HG02938 (cell line): Measurements from ENCODE around the gene GNPNAT1.

Experiments used
- ATAC-seq: cut with Tn5 transposase; IDR thresholded peaks from one replicate; pipeline ENCODE4 v1.9.1; 2021; ENCODE audit warnings: mild to moderate bottlenecking, moderate library complexity; ENCODE audit not compliant: unreplicated experiment

The GNPNAT1 gene

DNA sequence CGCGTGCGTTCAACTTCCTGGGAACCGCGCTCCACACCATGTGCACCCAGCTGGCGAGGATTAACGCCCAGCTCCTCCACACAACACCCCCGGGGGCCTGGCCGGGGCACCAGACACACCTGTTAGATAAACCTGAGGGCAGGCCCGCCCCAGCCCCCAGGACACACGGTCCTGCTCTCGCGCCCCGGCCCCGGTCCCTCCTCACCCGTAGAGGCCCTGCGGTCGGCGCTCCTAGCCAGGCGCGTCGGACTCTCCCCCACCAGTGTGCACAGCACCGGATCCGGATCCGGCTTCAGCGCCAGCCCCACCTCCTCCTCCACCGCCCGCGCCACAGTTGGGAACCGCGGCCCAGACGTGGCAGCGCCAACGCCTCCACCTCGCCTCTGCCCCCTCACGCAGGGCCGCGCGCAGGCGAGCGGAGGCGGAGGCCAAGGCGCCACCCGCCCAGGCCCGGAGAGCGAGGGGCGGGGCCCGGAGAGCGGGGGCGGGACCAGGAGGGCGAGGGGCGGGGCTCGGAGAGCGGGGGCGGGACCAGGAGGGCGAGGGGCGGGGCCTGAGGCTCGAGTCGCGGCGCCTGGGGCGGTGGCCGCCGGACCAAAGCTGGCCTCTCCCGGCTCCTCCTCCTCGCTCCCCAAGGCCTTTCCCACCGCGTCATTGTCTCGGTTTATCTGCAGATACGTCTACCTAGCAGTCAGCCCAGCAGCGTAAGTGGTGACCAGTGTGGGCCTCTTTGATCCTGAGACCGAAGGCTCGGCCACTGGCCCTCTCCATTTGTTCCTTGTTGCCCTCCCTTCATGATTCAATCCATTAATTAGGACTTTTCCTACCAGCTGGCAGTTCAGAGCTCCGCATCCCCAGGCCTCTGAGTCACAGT is at the start of gene GNPNAT1:
TSS of gene GNPNAT1 (minus strand) at position 385 of the 874 bp plus-strand sequence. CDS start 6,957 bp downstream, outside the sequence.
- ATAC-seq: peak; percentile 74

DNA sequence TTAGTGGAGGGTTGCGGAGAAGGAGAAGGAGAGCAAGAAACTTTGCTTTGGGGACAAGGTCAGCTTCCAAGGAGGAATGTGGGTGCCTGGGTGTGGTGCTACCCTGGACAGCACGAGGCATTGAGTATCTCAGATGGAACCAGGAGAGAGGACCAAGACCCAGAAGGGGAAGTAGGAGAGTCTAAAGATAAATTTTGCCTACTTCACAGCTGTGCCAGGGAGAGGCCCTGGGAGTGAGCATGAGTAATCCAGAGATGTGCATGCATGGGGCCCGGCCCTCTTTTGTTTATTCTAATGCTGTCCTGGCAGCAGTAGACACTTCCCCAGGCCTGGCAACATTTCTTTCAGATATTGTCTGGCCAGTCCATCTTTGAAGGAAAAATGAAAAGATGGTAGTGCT is 49.5 kb upstream of the GNPNAT1 start:
- no peak for ATAC-seq

DNA sequence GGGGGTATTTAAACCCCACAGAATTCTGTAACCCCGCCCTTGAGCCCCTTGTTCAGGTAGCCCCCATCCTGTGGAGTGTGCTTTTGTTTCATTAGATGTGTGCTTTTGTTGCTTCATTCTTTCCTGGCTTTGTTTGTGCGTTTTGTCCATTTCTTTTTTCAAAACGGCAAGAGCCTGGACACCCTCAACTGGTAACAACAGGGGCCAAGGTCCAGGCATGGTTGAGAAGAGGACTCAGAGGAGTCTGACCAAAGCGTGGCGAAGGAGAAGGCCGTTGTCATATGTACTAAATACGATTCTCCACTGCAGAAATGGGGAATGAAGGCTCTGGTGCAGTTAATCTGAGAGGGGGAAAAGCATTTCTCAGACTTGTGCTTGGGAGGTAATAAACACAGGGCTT is 46.0 kb upstream of the GNPNAT1 start:
- no peak for ATAC-seq

DNA sequence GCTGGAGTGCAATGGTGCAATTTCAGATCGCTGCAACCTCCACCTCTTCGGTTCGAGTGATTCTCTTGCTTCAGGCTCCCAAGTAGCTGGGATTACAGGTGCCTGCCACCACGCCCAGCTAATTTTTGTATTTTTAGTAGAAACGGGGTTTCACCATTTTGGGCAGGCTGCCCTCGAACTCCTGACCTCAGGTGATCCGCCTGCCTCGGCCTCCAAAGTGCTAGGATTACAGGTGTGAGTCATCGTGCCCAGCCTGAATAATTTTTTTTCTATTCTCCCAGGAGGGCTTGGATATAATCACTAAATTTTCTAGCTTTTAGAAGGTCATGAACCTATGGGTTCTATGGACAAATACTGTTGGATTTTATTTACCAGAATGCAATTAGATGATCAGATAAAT is 44.7 kb upstream of the GNPNAT1 start:
- ATAC-seq: no peak

DNA sequence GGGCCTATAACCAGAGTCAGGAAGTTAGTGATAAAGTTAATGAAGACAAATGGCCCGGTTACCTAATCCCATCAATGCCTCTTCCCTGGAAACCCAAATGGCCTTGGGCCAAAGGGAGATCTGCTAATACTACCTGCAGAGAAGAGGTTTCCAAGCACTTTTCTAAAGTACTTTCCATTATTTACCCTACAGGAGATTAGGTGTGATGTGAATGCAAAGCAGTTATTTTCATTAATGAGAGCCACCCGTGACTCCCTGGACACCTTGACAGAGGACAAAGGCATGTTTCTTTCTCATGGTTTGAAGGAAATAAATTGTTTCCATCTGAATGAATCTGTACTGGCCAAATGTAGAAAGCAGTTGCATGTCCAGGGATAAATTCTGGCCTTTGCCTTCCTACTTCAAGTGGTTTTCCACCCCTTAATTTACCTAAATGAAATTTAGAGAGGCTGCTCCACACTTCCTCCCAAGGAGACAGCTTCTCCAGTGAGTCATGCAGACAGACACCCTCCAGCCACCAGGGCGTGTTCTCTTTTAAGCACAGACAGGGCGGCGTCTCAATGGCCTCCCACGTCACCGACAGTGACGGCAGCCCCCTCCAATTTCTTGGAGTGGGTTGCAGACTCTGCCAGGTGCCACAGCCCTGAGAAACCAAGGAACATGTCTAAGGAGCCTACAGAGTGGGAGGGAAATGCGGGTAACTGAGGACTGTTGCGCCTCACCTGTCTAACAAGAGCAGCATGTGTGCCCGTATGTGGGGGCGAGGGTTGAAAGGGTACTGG is 43.9 kb upstream of the GNPNAT1 start:
- no peak for ATAC-seq

DNA sequence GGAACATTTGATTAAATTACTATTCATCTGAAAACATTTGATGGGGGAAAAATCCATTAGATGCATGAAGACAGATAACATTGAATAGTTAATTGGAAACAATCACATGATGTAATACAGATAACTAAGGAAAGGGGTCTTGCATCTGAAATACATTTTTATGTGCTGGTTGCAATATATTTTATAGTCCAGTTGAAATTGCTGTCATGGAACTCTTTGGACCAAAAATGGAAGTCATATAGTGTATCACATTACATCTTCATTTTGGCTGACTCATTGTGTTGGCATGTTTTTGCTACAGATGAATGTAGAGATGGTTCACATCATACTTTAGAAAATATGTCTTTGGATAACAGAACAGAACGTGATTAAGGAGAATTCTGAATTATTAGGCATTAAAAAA is 43.0 kb upstream of the GNPNAT1 start:
- ATAC-seq: no peak

DNA sequence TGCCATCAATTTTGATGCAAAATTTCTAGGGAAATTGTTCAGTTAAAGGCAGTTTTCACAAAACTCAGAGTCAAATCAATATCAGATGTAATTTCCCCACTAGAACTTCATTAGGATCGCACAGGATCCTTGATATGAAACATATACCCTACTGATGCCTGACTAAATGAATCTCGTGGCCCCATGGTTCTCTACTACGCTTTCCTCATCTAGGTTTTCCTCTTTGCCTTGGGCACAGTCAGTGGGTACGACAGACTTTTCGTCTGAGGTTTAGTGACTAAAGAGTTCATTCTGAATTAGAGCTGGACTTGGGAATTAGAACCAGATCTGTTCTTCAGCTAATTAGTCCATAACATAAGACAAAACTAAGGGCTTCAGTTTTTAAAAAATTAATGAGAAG is 42.5 kb upstream of the GNPNAT1 start:
- ATAC-seq: no peak

DNA sequence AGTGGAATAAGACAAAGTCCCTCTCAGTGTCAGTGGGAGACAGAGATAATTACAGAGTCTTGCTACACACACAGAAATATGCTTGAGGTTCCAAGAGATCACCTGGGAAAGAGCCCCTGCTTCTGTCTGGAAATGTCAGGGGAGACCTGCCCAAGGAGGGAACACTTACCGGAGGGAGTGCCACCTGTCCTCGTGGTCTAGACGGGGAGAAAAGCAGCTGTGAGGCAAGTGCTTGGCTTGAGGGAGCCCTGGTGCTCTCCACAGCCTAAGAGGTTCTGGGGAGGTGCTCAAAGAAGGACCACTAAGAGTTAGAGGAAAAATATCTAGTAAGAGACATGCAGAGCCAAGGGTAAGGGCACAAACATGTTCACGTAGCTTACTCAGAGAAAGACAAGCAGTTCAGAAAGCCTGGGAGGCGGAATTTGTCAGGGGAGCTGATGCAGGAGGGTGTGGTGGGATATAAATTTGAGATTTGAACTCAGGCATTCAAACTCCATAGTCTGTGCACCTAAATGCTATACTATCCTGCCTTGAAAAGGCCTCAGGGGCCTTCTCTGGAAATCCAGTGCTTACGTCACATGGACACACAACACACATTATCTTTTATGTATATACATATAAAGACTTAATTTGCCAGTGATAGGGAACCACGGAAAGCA is 38.2 kb upstream of the GNPNAT1 start:
- no peak for ATAC-seq

DNA sequence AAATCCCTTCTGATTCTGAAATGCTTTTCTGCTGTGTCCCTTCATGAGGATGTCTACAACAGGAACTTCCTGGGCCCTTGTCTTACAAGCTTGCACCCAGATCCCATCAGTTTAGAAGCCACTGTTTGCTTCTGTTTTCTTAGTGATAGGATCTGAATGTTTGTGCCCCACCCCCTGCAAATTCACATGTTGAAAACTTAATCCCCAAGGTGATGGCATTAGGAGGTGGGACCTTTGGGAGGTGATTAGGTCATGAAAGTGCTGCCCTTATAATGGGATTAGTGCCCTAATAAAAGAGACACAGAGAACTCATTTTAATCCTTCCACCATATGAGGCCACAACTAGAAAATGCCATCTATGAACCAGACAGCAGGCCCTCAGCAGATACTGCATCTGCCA is 36.0 kb upstream of the GNPNAT1 start:
- no peak for ATAC-seq

DNA sequence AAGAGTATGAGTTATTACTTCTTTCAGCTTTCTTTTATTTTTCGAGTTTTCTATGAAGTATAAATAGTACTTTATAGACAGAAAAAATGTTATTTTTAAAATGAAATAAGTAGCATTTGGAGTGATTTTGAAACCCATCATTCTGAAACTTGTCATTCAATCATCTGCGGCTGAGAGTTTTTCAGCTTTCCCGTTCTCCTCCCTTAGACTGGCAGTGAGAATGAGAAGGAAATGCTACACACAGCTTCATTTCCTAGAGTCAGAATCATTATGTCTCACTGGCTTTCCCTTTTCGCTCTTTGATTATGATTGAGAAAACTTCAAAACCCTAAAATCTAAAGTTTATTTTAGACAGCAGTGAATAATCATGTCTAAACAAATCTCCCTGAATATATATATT is 33.7 kb upstream of the GNPNAT1 start:
- ATAC-seq: no peak

DNA sequence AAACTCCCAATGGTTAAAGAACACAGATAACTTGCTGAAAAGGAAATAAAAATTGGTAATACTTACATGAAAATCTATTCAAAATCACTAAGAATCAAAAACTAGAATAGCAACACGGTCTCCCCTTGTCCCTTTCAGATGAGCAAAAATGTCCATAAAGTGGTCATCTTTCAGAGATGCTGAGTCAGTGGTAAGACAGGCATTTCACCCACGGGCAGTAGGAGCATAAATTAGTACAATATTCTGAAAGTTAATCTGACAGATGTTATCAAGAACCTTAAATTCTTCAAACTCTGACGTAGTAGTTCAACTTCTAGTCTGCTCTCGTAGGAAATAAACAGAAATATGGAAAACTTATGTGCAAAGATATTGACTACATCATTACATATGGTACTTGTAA is 33.1 kb upstream of the GNPNAT1 start:
- no peak for ATAC-seq

DNA sequence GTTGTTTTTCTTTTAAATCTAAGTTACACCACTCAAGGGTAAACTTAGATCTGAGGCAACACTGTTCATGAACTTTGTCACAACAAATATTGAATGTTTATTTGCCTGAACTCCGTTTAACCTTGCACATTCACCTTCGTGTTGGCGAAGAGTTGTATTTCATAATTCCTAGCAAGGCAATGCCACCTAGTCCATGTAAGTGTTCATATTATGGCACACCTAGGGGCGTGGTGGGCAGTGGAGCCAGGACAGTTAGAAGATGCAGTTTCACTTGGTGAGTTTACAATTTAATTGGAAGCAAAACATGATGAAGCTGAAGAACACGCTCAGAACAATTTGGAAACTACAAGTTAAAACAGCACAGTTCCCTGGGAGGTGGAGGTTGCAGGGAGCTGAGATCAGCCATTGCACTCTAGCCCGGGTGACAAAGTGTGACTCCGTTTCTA is 30.4 kb upstream of the GNPNAT1 start:
- ATAC-seq: no peak

DNA sequence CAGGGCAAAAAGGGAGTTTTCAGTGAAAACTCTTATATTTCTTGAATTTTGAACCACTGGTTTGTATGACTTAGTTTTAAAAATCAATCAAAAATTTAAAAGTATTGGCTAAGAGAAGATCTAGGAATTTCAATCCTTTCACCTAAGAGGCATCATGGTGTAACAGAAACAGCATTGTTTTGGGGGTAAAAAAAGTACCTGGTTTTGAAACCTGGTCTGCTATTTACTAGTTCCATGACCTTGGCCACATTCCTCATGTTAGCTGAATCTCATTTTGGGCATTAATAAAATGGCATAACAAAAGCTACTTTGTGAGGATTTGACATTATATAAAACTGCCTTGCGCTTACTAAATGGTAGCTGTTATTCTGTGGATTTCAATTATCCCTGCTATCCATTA is 16.7 kb upstream of the GNPNAT1 start:
- ATAC-seq: no peak

DNA sequence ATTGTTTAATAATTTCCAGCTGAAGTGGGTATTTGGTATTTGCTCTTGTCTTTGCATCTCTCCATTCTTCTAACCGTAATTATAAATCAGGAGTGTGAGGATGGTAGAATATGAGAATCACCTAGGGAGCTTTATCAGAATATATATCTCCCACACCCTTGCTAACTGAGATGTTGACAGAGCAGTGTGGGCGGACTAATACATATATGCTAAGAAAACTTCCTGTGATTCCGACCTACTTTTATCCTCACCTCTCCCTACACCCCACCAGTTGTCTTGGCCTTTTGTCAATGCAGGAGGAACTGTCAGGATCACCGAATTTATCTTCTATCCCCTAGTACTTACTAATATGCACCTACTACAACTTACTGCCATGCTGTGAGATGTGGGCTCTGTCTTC is 14.7 kb upstream of the GNPNAT1 start:
- no peak for ATAC-seq

DNA sequence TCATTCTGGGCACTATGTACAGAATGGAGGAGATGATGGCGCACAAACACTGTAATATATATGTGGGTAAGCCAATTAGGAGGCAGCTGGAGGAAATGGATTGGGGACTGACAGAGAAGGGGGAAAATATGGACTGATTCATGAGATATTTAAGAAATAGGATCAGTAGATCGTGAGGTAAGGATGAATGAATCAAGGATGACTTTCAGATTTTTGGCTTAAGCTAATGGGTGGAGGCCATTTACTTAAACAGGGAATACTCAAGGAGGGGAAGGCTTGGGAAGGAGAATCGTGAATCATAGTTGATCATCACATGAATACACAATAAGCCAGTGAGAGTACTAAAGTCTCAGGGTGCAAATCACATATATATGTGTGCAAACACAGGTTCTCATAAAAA is 11.2 kb upstream of the GNPNAT1 start:
- ATAC-seq: no peak

DNA sequence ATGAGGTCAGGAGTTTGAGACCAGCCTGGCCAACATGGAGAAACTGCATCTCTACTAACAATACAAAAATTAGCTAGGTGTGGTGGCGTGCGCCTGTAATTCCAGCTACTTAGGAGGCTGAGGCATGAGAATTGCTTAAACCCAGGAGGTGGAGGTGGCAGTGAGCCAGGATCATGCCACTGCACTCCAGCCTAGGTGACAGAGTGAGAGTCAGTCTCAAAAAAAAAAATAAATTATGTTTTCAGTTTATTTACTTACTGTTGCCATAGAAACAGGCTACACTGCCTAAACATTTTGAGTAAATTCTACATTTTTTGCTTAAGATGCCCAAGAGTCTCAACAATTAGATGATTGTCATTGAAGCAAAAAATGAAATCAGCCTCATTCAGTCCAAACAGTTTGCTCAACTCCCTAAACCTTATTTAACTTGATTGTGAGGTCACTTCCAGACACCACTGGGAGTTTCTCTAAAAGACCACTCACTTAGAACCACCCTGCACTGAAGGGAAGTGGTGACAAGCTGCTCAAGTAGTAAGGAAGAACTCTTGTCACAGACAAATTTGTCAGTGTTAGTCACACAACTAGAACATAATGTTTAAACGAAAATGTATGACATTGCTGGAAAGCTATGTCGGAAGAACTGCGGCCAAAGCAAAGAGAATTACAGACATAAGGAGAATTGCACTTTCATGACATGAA is 9.8 kb upstream of the GNPNAT1 start:
- ATAC-seq: no peak

DNA sequence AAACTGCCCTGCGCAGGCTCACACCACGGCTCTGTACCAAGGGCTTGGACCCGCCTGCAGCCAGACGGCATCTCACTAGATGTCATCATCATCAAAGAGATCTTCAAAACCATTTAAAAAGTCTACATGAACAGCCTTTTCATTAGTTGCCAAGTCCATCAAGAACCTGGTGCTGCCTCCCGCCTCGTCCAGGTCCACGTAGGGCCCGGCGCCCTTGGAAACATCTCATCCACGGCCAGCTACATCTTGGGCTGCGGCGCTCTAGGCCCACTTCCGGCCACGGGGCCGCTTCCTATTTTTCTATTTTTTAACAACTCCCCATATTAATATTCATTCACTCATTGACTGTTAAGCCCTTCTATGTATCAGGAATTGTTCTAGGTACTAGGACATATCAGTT is 7.4 kb upstream of the GNPNAT1 start:
- no peak for ATAC-seq

DNA sequence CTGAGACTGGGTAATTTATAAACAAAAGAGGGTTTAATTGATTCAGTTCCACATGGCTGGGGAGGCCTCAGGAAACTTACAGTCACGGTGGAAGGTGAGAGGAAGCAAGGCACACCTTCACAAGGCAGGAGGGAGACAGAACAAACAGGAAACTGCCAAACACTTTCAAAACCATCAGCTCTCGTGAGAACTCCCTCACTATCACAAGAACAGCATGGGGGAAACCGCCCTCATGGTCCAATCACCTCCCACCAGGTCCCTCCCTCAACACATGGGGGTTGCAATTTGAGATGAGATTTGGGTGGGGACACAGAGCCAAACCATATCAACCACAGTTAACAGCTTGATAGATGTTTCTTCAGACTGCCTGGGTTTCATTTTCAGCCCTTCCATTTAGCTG is 6.2 kb upstream of the GNPNAT1 start:
- no peak for ATAC-seq

DNA sequence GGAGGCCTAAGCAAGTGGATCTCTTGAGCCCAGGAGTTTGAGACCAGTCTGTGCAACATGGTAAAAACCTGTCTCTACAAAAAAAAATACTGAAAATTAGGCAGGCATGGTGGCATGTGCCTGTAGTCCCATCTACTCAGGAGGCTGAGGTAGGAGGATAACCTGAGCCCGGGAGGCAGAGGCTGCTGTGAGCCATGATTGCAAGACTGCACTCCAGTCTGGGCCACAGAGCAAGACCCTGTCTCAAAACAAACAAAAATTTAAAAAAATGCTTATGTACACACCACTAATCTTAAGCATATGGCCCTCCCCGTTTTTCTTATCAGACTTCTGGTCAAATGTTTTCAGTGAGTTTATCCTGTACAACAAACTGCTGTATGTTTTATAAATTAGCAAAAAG is 1.7 kb upstream of the GNPNAT1 start:
- no peak for ATAC-seq

DNA sequence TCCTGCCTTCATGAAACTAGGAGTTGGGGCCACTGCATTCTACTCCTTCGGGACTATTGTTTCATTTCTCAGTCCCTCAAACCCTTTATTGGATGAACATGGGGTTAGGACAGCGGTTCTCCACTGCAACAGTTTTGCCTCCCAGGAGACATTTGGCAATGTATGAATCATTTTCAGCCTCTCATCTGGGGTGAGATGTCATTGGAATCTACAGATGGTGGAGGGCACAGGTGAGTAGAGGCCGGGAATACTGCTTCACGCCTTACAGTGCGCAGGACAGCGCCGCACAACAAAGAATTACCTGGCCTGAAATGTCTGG is 649 bp upstream of the GNPNAT1 start:
- no peak for ATAC-seq

DNA sequence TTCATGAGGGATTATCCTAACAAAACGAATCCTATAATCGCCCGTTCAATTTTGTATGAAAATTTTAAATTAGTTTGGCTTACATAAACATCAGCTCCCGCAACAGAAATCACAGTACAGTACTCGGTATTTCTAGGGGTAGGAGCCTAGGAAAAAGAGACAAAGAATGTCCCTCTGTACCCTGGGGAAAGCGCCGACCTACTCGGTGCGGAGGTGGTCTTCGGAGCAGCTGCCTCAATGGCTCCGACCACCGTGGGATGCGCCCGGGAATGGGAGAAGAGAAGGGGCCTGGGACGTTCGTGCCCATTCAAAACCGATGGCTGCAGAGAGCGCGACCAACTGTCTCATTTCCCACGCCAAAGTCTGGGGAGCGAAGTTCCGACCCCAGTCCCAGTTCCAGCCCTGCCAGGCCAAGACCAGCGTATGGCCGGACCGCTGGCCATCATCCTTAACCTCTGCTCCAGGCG is 618 bp downstream of the GNPNAT1 start:
- peak; percentile 31 for ATAC-seq
